Tibial nerve (tissue), 4 donors: ENCODE data around the gene FGF10. TPM values are rescaled to one million over a fixed set of nuclear protein-coding genes. Genes with fewer than 3 reads are reported as not detected.

Experiments
- DNase-seq, 2 donors: peaks; one replicate each; pipeline ENCODE4 v3.0.0-alpha.2; 2019; ENCODE audit warnings: low spot score in 2 of 2
- H3K27ac ChIP-seq, 4 donors: fragments of 200-600 bp; sonication (generic) in 3 of 4; one replicate each; pipeline ENCODE4 v1.5.1; 2017 to 2019; ENCODE audit warnings: mild to moderate bottlenecking in 1 of 4
- H3K27me3 ChIP-seq, 2 donors: fragments of 200-600 bp; sonication (generic) in 1 of 2; one replicate each; pipeline versions ENCODE4 v1.5.1 to v1.6.0; 2017 to 2019
- H3K36me3 ChIP-seq, 3 donors: fragments of 200-600 bp; sonication (generic); one replicate each; pipeline ENCODE4 v1.5.1; 2018 to 2019
- H3K4me1 ChIP-seq, 4 donors: fragments of 200-600 bp; sonication (generic) in 3 of 4; one replicate each; pipeline ENCODE4 v1.5.1; 2017 to 2019
- H3K4me3 ChIP-seq, 4 donors: fragments of 200-600 bp; sonication (generic) in 3 of 4; one replicate each; pipeline ENCODE4 v1.5.1; 2017 to 2019; ENCODE audit warnings: mild to moderate bottlenecking in 1 of 4, moderate library complexity in 1 of 4
- H3K9me3 ChIP-seq, 4 donors: fragments of 200-600 bp; sonication (generic) in 3 of 4; one replicate each; pipeline ENCODE4 v1.5.1; 2017 to 2019
- CTCF ChIP-seq, 5 experiments: fragments of 200-600 bp in 3 of 5; fragments of 450-650 bp in 2 of 5; sonication (generic) in 3 of 5; IDR thresholded peaks; one replicate each; pipeline ENCODE4 v1.5.1; 2016 to 2019; ENCODE audit warnings: antibody characterized with exemption in 5 of 5, mild to moderate bottlenecking in 3 of 5, moderate library complexity in 2 of 5
- EP300 ChIP-seq, 2 donors: sonication (generic); formaldehyde crosslinking; IDR thresholded peaks; one replicate each; pipeline ENCODE4 v1.6.1; 2017; ENCODE audit warnings: antibody characterized with exemption in 2 of 2, mild to moderate bottlenecking in 1 of 2
- POLR2A ChIP-seq, 2 donors: fragments of 450-650 bp; IDR thresholded peaks; one replicate each; pipeline ENCODE4 v1.6.1; 2017; ENCODE audit warnings: antibody characterized with exemption in 2 of 2, mild to moderate bottlenecking in 2 of 2, moderate library complexity in 2 of 2
- WGBS, 2 donors: methylation state at CpG; one replicate each; pipeline ENCODE4 v1.1.5; 2018; 5-methylcytosine and 5-hydroxymethylcytosine counted together
- total RNA-seq, 4 donors: library from RNA; depleted of rRNA; stranded (reverse); fragments of >200 nt; gene quantifications; one replicate each; pipeline ENCODE4 v1.1.0, GENCODE V29; 2016

FGF10 gene
- total RNA-seq, 4 donors from 2014 or later: 9.2 to 16.0 (median 12.9) TPM

DNA sequence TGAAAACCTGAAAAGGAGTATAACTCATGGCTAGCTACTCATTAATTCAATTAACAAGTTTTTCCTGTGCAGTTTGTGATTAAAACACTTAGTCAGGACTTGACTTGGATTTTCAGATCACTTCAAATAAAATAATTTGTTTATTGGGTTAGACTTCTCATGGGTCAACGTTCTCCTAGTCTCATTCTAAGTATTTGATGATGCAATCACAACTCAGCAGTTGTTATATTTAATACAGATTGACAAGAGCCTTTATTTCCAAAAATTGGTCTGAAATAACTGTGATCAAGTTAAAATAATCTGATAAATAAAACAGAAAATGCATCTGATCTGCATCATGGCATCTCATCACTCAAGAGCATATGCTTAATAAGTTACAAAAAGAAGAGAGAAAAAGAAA, 113.9 kb downstream of the FGF10 start:
- Histone ChIP-seq H3K4me1 (no peaks in the 10 kb centered on the region), H3K4me3 (no peak overlapping the region), H3K36me3 (no peaks in the 10 kb centered on the region), H3K9me3 (peaks cover 0 to 5% (median 0%) of the 10 kb centered on the region in 4 donors), H3K27me3 (no peaks in the 10 kb centered on the region), H3K27ac (no peak overlapping the region)
- TF ChIP-seq POLR2A (IDR thresholded peaks at IDR 0.05): no peak
- 53 to 74% methylated on average over 1 of the region's 1 CpG for WGBS, 2 donors
- no peak for DNase-seq

DNA sequence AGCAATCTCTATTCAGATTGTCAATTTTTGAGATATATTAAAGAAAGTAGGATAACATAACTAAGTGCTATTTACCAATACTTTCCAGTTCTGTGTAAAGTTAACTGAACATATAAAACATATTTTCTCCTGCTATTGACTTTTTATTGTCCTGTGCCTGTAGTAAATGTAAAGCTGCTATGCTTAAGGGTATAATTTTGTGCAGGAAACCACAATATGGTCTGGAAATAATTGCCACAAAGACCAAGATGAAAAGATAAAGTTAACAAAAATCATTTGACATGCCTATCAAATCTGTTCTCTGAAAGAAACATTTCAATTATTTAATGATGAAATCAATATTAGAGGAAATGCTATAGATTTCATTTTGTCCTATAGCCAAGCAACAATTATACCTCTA, 121.3 kb downstream of the FGF10 start:
- H3K27me3 ChIP-seq: no peaks in the 10 kb centered on the region
- H3K36me3 ChIP-seq: no peaks in the 10 kb centered on the region
- no peaks in the 10 kb centered on the region for H3K9me3 ChIP-seq
- no peak overlapping the region for H3K27ac ChIP-seq
- no peak overlapping the region for H3K4me3 ChIP-seq
- no peaks in the 10 kb centered on the region for H3K4me1 ChIP-seq
- DNase-seq: no peak
- TF ChIP-seq CTCF (IDR thresholded peaks at IDR 0.05) (no peak), POLR2A (IDR thresholded peaks at IDR 0.05) (no peak), EP300 (IDR thresholded peaks at IDR 0.05) (no peak)

DNA sequence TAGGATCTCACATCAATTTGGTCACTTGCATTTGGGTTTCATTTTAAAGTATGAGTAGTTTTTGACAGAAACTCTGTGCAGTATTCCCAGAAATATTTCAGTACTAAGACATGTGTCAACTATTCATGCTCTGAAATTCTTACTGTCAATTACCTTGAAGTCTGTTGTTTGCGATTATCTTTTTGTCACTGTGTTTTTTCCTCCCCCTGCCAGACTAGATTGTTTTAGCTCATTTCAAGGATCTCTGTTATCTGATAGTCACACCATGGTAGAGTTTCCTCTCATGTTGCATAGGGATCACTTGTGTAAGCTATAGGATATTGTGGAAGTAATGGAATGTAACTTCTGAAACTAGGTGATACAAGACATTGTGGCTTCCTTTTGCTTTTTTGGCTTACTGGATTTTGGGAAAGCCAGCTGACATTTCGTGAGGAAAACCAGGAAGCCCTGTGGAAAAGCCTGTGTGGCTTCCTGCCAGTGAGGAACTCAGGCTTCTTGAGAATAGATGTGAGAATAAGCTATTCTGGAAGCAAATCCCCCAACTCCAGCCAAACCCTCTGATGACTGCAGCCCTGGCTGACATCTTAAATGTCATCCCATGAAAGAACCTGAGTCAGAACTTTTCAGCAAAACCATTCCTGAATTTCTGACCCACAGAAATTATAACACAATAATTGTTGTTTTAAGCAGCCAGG, 122.2 kb downstream of the FGF10 start:
- Histone ChIP-seq H3K4me1 (no peaks in the 10 kb centered on the region), H3K4me3 (no peak overlapping the region), H3K9me3 (no peaks in the 10 kb centered on the region), H3K36me3 (no peaks in the 10 kb centered on the region), H3K27me3 (no peaks in the 10 kb centered on the region), H3K27ac (no peak overlapping the region)
- DNase-seq: no peak
- WGBS, 2 donors: 55 to 57% methylated on average over 2 of the region's 2 CpGs
- TF ChIP-seq CTCF (IDR thresholded peaks at IDR 0.05) (no peak), EP300 (IDR thresholded peaks at IDR 0.05) (no peak), POLR2A (IDR thresholded peaks at IDR 0.05) (no peak)

DNA sequence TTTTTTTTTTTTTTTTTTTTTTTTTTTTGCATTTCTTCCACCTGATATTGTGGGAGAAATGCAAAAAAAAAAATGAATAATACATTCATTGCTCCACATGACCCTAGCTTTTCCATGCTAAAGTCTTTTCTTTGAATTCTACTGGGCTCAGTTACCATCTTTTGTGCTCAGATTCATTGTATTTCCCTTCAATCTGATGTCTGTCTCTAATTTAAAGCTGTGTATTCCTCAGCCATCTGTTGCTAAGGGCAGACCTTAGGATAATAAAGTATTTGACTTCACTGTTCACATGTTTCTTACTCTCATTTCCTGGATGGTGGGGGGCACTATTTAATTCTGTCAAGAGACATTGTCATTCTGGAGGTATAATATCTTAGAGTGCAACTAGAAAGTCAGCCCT, 123.5 kb downstream of the FGF10 start:
- H3K4me3 ChIP-seq: no peak overlapping the region
- H3K9me3 ChIP-seq: no peaks in the 10 kb centered on the region
- H3K27me3 ChIP-seq: no peaks in the 10 kb centered on the region
- DNase-seq: no peak
- no peak overlapping the region for H3K27ac ChIP-seq
- no peaks in the 10 kb centered on the region for H3K4me1 ChIP-seq
- TF ChIP-seq POLR2A (IDR thresholded peaks at IDR 0.05) (no peak), CTCF (IDR thresholded peaks at IDR 0.05) (no peak), EP300 (IDR thresholded peaks at IDR 0.05) (no peak)
- H3K36me3 ChIP-seq: no peaks in the 10 kb centered on the region

DNA sequence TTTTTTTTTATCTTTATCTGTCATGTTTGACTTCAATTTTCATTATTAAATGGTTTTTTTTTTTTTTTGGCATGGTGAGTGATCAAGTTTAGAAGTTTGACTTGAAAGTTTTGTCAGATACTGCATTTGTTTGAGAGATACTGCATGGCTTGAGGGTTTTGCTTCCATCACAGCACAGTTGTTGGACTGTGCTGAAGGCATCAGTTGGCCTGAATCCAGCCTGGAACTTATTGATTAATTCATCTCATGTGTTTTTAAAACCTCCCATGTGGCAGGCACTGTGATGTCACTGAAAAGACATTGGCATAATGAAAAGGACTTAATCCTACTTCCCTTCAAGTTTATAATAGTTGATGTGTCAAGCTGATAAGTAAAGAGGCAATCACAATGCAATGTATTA, 128.4 kb downstream of the FGF10 start:
- no peak for TF ChIP-seq EP300 (IDR thresholded peaks at IDR 0.05)
- TF ChIP-seq POLR2A (IDR thresholded peaks at IDR 0.05): no peak
- TF ChIP-seq CTCF (IDR thresholded peaks at IDR 0.05): no peak
- no peaks in the 10 kb centered on the region for H3K9me3 ChIP-seq
- no peaks in the 10 kb centered on the region for H3K27me3 ChIP-seq
- no peak for DNase-seq
- H3K4me1 ChIP-seq: peaks cover 0 to 6% (median 0%) of the 10 kb centered on the region in 4 donors
- H3K36me3 ChIP-seq: no peaks in the 10 kb centered on the region
- no peak overlapping the region for H3K4me3 ChIP-seq
- no peak overlapping the region for H3K27ac ChIP-seq
